Ishikawa (cell line): ENCODE measurements around the gene CD52.

Source experiments
- CEBPB ChIP-seq: IDR thresholded peaks from 2 replicates; pipeline ENCODE4 v1.6.1; 2012
- CREB1 ChIP-seq: IDR thresholded peaks from 2 replicates; pipeline ENCODE4 v1.6.1; 2012; ENCODE audit warnings: low read depth
- EGR1 ChIP-seq: IDR thresholded peaks from 2 replicates; pipeline ENCODE4 v1.6.1; 2012
- EP300 ChIP-seq: IDR thresholded peaks from 2 replicates; pipeline ENCODE4 v1.6.1; 2012; ENCODE audit warnings: borderline replicate concordance
- FOXM1 ChIP-seq: IDR thresholded peaks from 2 replicates; pipeline ENCODE4 v1.6.1; 2012; ENCODE audit warnings: low read depth, borderline replicate concordance
- NFIC ChIP-seq: IDR thresholded peaks from 2 replicates; pipeline ENCODE4 v1.6.1; 2012
- RAD21 ChIP-seq: IDR thresholded peaks from 2 replicates; pipeline ENCODE4 v1.6.1; 2012; ENCODE audit warnings: low read depth
- TAF1 ChIP-seq: IDR thresholded peaks from 2 replicates; pipeline ENCODE4 v1.6.1; 2012; ENCODE audit warnings: low read depth, mild to moderate bottlenecking
- TCF12 ChIP-seq: IDR thresholded peaks from 2 replicates; pipeline ENCODE4 v1.6.1; 2012; ENCODE audit warnings: low read depth
- TEAD4 ChIP-seq: IDR thresholded peaks from 2 replicates; pipeline ENCODE4 v1.6.1; 2012
- YY1 ChIP-seq: IDR thresholded peaks from 2 replicates; pipeline ENCODE4 v1.6.1; 2012; ENCODE audit warnings: low read depth
- ZBTB7A ChIP-seq: IDR thresholded peaks from 2 replicates; pipeline ENCODE4 v1.6.1; 2012; ENCODE audit warnings: low read depth
- TF ChIP-seq, protein P1 (sequence below): IDR thresholded peaks from 2 replicates; pipeline ENCODE4 v1.6.1; 2012
- TF ChIP-seq, protein P2 (sequence below): IDR thresholded peaks from 2 replicates; pipeline ENCODE4 v1.6.1; 2012
- TF ChIP-seq, protein P3 (sequence below): IDR thresholded peaks from 2 replicates; pipeline ENCODE4 v1.6.1; 2012; ENCODE audit warnings: low read depth, mild to moderate bottlenecking

Gene CD52

DNA sequence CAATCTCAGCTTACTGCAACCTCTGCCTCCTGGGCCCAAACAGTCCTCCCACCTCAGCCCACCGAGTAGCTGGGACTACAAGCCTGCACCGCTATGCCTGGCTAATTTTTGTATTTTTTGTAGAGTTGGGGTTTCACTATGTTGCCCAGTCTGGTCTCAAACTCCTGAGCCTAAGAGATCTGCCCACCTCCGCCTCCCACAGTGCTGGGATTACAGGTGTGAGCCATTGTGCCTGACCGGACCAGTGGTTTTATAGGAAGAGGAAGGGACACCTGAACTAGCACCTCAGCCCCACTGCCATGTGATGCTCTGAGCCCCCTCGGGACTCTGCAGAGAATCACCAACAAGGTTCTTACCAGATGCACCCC, 32.1 kb downstream of the CD52 start:
- TF ChIP-seq TAF1, result no peak
- TF ChIP-seq ZBTB7A, result no peak; the same call in 1 of the 2 replicates
- TF ChIP-seq, protein P1, sequence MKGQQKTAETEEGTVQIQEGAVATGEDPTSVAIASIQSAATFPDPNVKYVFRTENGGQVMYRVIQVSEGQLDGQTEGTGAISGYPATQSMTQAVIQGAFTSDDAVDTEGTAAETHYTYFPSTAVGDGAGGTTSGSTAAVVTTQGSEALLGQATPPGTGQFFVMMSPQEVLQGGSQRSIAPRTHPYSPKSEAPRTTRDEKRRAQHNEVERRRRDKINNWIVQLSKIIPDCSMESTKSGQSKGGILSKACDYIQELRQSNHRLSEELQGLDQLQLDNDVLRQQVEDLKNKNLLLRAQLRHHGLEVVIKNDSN, result no peak
- TF ChIP-seq, protein P2, sequence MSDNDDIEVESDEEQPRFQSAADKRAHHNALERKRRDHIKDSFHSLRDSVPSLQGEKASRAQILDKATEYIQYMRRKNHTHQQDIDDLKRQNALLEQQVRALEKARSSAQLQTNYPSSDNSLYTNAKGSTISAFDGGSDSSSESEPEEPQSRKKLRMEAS, result no peak
- TF ChIP-seq EGR1, result no peak
- TF ChIP-seq TCF12, result no peak
- no peak for TF ChIP-seq FOXM1
- TF ChIP-seq NFIC, result no peak
- no peak for TF ChIP-seq CREB1
- no peak for TF ChIP-seq EP300
- TF ChIP-seq, protein P3, sequence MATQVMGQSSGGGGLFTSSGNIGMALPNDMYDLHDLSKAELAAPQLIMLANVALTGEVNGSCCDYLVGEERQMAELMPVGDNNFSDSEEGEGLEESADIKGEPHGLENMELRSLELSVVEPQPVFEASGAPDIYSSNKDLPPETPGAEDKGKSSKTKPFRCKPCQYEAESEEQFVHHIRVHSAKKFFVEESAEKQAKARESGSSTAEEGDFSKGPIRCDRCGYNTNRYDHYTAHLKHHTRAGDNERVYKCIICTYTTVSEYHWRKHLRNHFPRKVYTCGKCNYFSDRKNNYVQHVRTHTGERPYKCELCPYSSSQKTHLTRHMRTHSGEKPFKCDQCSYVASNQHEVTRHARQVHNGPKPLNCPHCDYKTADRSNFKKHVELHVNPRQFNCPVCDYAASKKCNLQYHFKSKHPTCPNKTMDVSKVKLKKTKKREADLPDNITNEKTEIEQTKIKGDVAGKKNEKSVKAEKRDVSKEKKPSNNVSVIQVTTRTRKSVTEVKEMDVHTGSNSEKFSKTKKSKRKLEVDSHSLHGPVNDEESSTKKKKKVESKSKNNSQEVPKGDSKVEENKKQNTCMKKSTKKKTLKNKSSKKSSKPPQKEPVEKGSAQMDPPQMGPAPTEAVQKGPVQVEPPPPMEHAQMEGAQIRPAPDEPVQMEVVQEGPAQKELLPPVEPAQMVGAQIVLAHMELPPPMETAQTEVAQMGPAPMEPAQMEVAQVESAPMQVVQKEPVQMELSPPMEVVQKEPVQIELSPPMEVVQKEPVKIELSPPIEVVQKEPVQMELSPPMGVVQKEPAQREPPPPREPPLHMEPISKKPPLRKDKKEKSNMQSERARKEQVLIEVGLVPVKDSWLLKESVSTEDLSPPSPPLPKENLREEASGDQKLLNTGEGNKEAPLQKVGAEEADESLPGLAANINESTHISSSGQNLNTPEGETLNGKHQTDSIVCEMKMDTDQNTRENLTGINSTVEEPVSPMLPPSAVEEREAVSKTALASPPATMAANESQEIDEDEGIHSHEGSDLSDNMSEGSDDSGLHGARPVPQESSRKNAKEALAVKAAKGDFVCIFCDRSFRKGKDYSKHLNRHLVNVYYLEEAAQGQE, result no peak
- no peak for TF ChIP-seq RAD21
- TF ChIP-seq CEBPB, result no peak
- no peak for TF ChIP-seq YY1
- no peak for TF ChIP-seq TEAD4

DNA sequence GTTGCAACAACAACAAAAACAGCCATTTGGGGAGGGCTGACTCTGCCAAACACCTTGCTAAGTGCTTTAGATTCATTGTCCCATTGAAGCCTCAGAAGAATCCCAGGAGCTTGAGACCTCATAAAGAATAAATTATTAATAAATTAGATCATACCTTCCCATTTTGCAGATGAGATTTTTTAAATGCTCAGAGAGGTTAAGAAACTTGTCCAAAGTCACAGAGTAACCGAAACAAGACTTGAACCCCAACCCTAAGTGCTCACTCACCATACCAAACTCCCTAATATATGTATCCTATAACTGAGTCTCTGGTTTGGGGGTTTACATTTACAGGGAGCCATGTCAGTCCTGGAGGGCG, 32.6 kb downstream of the CD52 start:
- TF ChIP-seq NFIC (no peak), RAD21 (no peak), CEBPB (no peak), TEAD4 (no peak), TCF12 (no peak), TAF1 (no peak), CREB1 (no peak), FOXM1 (no peak), ZBTB7A (no peak), EP300 (no peak), YY1 (no peak), EGR1 (no peak)
- TF ChIP-seq, protein P2, result no peak
- TF ChIP-seq, protein P3, result no peak
- TF ChIP-seq, protein P1, result no peak

DNA sequence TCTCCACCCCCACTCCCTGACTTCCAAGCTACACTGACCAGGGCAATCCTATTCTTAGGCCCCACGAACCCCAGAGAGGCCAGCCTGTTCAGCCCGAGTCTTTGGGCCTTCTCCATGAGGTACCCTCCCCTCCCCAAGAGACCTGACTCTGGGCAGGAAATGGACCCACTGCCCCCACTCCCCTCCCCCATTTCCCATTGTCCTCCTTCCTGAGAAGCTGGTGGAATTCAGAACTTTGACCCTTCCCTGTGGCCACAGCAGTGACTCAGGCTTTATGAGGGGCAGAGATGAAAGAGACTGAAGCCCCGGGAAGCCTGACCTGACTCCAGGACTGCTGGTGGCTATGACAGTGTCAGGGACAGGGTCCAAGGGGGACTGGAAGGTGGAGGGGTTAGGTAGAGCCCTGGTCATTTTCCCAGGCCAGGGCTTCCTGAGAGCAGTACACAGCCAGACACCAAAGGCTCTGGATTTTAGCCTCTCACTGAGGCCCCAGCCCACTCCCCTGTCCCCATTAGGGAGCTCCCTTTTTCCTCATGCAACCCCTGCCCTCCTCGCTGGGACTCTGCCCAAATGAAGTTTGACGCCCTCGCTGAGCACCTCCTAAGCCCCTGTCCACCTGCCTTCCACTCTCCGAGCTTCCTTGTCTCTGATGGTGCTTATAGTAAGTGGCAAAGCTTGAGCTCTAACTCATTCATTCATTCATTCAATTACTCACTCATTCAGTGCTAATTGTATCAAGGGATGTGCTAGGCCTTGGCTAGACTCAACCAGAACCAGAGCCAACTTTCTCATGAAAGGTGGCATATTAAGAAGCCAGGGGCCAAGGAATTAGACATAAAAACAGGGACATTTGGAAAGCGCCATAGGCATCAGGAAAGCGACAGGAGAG, 33.2 kb downstream of the CD52 start:
- TF ChIP-seq CEBPB (no peak), EGR1 (no peak), FOXM1 (no peak), TAF1 (no peak), TEAD4 (no peak), RAD21 (no peak), CREB1 (no peak), TCF12 (no peak), NFIC (no peak), EP300 (no peak; the same call in 1 of the 2 replicates)
- TF ChIP-seq, protein P1, result no peak
- TF ChIP-seq, protein P2, result no peak
- TF ChIP-seq, protein P3, result no peak
